HepG2 (cell line): Measurements from ENCODE around the gene RAB22A. TPM values are rescaled to one million over a fixed set of nuclear protein-coding genes. Genes with fewer than 3 reads are reported as not detected.

Source experiments
- AGO2 ChIP-seq: fragments of 200-400 bp; formaldehyde crosslinking; optimal IDR thresholded peaks from 2 replicates; pipeline ENCODE3; 2017; ENCODE audit warnings: mild to moderate bottlenecking, low read depth, low read length, moderate library complexity
- CAMTA2 ChIP-seq: sonication (generic); formaldehyde crosslinking; IDR thresholded peaks from 2 replicates; pipeline ENCODE4 v1.4.0; 2020; ENCODE audit warnings: mild to moderate bottlenecking, missing genetic modification reagents, borderline replicate concordance
- DNMT1 ChIP-seq: sonication (generic); formaldehyde crosslinking; IDR thresholded peaks from 2 replicates; pipeline ENCODE4 v1.5.1; 2020; ENCODE audit warnings: mild to moderate bottlenecking, missing genetic modification reagents
- FOSL1 ChIP-seq: sonication (generic); formaldehyde crosslinking; IDR thresholded peaks from 2 replicates; pipeline ENCODE4 v1.9.0; 2021; ENCODE audit warnings: missing genetic modification reagents, borderline replicate concordance
- GATAD1 ChIP-seq: IDR thresholded peaks from 2 replicates; pipeline ENCODE4 v1.6.1; 2016; ENCODE audit warnings: missing genetic modification reagents, missing compliant biosample characterization
- HOXA3 ChIP-seq: sonication (generic); formaldehyde crosslinking; IDR thresholded peaks from 2 replicates; pipeline ENCODE4 v1.5.0; 2020; ENCODE audit warnings: missing genetic modification reagents
- IRX3 ChIP-seq: sonication (generic); formaldehyde crosslinking; IDR thresholded peaks from 2 replicates; pipeline ENCODE4 v1.8.1; 2023; ENCODE audit warnings: mild to moderate bottlenecking, low read depth, missing genetic modification reagents, borderline replicate concordance
- KMT2A ChIP-seq: sonication (generic); formaldehyde crosslinking; IDR thresholded peaks from 2 replicates; pipeline ENCODE4 v1.4.0; 2020; ENCODE audit warnings: missing genetic modification reagents
- MXI1 ChIP-seq: IDR thresholded peaks from 3 replicates; pipeline ENCODE4 v1.6.1; 2012; ENCODE audit warnings: low read depth, low read length, inconsistent platforms, borderline replicate concordance
- SNAI1 ChIP-seq: sonication (generic); formaldehyde crosslinking; IDR thresholded peaks from 2 replicates; pipeline ENCODE4 v1.5.0; 2020; ENCODE audit warnings: mild to moderate bottlenecking, missing genetic modification reagents, borderline replicate concordance
- STAG1 ChIP-seq: sonication (generic); formaldehyde crosslinking; IDR thresholded peaks from 2 replicates; pipeline ENCODE4 v1.4.0; 2020; ENCODE audit warnings: missing genetic modification reagents
- STAT5B ChIP-seq: sonication (generic); formaldehyde crosslinking; IDR thresholded peaks from 2 replicates; pipeline ENCODE4 v1.4.0; 2020; ENCODE audit warnings: missing genetic modification reagents
- polyA plus RNA-seq, 8 experiments: library from polyadenylated mRNA; depleted of rRNA in 3 of 8; stranded (reverse) in 7 of 8; unstranded in 1 of 8; fragments of >200 nt; fragmentation: Illumina TruSeq in 4 of 8; extraction: Trizol in 4 of 8; gene quantifications; 2 replicates each; pipeline versions ENCODE4 v1.2.1 to v1.2.3, GENCODE V29; 2011 to 2016; ENCODE audit warnings: low read depth in 4 of 8, missing spikeins in 1 of 8, mixed read lengths in 1 of 8; ENCODE audit not compliant: insufficient read depth in 1 of 8
- total RNA-seq, 5 experiments: library from RNA; depleted of rRNA; stranded (reverse); fragments of >200 nt; fragmentation: Illumina TruSeq; extraction: Trizol; gene quantifications; 2 replicates each; pipeline ENCODE4 v1.2.3, GENCODE V29; 2016; ENCODE audit warnings: low read depth in 1 of 5
- TF ChIP-seq, protein P1 (sequence below): sonication (generic); formaldehyde crosslinking; IDR thresholded peaks from 2 replicates; pipeline ENCODE4 v1.4.0; 2020; ENCODE audit warnings: mild to moderate bottlenecking, missing genetic modification reagents
- TF ChIP-seq, protein P2 (sequence below): IDR thresholded peaks from 2 replicates; pipeline ENCODE4 v1.6.1; 2016; ENCODE audit warnings: low read depth, borderline replicate concordance
- TF ChIP-seq, protein P3 (sequence below): sonication (generic); formaldehyde crosslinking; conservative IDR thresholded peaks from 2 replicates; pipeline ENCODE4 v1.8.0; 2022; ENCODE audit warnings: low read depth, missing genetic modification reagents
- TF ChIP-seq, protein P4 (sequence below): conservative IDR thresholded peaks from 2 replicates; pipeline ENCODE4 v1.6.1; 2018; ENCODE audit warnings: missing genetic modification reagents
- TF ChIP-seq, protein P5 (sequence below): IDR thresholded peaks from 2 replicates; pipeline ENCODE4 v1.6.1; 2016; ENCODE audit warnings: mild to moderate bottlenecking

The RAB22A gene
- total and polyA plus RNA-seq, 2 of the 13 experiments (the other 11 are each of a cell fraction or from before 2014, with no cell fraction given), result 10.7 to 11.2 TPM

DNA sequence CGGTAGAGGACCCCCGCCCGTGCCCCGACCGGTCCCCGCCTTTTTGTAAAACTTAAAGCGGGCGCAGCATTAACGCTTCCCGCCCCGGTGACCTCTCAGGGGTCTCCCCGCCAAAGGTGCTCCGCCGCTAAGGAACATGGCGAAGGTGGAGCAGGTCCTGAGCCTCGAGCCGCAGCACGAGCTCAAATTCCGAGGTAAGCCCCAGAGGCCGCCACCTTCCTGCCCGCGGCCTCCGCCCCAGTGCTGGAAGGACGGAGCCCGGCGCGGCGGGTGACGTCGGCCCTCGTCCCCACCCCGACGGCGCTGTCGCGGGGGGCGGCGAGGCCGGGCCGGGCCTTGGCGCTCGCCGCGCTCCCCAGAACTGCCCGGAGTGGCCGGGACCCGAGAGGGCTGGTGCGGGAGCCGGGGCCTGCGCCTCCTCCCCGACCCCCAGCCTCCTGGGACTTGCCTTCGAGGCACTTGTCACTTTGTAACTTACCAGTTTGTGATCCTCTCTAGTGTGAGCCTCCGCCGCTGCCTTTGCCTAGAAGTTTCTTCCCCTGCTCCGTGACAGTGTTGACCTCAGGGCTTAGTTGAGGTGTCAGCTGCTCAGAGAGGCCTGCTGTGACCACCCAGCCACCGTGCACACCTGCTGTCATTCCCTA, 79.9 kb downstream of the RAB22A start (continued):
- TF ChIP-seq, protein P1, sequence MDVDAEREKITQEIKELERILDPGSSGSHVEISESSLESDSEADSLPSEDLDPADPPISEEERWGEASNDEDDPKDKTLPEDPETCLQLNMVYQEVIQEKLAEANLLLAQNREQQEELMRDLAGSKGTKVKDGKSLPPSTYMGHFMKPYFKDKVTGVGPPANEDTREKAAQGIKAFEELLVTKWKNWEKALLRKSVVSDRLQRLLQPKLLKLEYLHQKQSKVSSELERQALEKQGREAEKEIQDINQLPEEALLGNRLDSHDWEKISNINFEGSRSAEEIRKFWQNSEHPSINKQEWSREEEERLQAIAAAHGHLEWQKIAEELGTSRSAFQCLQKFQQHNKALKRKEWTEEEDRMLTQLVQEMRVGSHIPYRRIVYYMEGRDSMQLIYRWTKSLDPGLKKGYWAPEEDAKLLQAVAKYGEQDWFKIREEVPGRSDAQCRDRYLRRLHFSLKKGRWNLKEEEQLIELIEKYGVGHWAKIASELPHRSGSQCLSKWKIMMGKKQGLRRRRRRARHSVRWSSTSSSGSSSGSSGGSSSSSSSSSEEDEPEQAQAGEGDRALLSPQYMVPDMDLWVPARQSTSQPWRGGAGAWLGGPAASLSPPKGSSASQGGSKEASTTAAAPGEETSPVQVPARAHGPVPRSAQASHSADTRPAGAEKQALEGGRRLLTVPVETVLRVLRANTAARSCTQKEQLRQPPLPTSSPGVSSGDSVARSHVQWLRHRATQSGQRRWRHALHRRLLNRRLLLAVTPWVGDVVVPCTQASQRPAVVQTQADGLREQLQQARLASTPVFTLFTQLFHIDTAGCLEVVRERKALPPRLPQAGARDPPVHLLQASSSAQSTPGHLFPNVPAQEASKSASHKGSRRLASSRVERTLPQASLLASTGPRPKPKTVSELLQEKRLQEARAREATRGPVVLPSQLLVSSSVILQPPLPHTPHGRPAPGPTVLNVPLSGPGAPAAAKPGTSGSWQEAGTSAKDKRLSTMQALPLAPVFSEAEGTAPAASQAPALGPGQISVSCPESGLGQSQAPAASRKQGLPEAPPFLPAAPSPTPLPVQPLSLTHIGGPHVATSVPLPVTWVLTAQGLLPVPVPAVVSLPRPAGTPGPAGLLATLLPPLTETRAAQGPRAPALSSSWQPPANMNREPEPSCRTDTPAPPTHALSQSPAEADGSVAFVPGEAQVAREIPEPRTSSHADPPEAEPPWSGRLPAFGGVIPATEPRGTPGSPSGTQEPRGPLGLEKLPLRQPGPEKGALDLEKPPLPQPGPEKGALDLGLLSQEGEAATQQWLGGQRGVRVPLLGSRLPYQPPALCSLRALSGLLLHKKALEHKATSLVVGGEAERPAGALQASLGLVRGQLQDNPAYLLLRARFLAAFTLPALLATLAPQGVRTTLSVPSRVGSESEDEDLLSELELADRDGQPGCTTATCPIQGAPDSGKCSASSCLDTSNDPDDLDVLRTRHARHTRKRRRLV (CRISPR knock-in tag), result no peak
- TF ChIP-seq STAG1 (no peak), STAT5B (CRISPR knock-in tag) (no peak), KMT2A (CRISPR knock-in tag) (0 out of 2 replicates have a peak, but pooled peaks have one; percentile 2), DNMT1 (0 out of 2 replicates have a peak, but pooled peaks have one; percentile 11), CAMTA2 (no peak), IRX3 (CRISPR knock-in tag) (0 out of 2 replicates have a peak, but pooled peaks have one; percentile 2), MXI1 (0 out of 3 replicates have a peak, but pooled peaks have one; percentile 20), GATAD1 (peak; percentile 34; the same call in 1 of the 2 replicates), SNAI1 (CRISPR knock-in tag) (no peak), AGO2 (peak; percentile 95), FOSL1 (CRISPR knock-in tag) (peak; percentile 20; the same call in 1 of the 2 replicates), HOXA3 (CRISPR knock-in tag) (peak; percentile 65)
- TF ChIP-seq, protein P2, sequence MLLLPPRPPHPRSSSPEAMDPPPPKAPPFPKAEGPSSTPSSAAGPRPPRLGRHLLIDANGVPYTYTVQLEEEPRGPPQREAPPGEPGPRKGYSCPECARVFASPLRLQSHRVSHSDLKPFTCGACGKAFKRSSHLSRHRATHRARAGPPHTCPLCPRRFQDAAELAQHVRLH (CRISPR knock-in tag), result 0 out of 2 replicates have a peak, but pooled peaks have one; percentile 7
- TF ChIP-seq, protein P3, sequence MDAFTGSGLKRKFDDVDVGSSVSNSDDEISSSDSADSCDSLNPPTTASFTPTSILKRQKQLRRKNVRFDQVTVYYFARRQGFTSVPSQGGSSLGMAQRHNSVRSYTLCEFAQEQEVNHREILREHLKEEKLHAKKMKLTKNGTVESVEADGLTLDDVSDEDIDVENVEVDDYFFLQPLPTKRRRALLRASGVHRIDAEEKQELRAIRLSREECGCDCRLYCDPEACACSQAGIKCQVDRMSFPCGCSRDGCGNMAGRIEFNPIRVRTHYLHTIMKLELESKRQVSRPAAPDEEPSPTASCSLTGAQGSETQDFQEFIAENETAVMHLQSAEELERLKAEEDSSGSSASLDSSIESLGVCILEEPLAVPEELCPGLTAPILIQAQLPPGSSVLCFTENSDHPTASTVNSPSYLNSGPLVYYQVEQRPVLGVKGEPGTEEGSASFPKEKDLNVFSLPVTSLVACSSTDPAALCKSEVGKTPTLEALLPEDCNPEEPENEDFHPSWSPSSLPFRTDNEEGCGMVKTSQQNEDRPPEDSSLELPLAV (CRISPR knock-in tag), result no peak
- TF ChIP-seq, protein P4, sequence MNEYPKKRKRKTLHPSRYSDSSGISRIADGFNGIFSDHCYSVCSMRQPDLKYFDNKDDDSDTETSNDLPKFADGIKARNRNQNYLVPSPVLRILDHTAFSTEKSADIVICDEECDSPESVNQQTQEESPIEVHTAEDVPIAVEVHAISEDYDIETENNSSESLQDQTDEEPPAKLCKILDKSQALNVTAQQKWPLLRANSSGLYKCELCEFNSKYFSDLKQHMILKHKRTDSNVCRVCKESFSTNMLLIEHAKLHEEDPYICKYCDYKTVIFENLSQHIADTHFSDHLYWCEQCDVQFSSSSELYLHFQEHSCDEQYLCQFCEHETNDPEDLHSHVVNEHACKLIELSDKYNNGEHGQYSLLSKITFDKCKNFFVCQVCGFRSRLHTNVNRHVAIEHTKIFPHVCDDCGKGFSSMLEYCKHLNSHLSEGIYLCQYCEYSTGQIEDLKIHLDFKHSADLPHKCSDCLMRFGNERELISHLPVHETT, result no peak
- TF ChIP-seq, protein P5, sequence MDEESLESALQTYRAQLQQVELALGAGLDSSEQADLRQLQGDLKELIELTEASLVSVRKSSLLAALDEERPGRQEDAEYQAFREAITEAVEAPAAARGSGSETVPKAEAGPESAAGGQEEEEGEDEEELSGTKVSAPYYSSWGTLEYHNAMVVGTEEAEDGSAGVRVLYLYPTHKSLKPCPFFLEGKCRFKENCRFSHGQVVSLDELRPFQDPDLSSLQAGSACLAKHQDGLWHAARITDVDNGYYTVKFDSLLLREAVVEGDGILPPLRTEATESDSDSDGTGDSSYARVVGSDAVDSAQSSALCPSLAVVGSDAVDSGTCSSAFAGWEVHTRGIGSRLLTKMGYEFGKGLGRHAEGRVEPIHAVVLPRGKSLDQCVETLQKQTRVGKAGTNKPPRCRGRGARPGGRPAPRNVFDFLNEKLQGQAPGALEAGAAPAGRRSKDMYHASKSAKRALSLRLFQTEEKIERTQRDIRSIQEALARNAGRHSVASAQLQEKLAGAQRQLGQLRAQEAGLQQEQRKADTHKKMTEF (CRISPR knock-in tag), result 0 out of 2 replicates have a peak, but pooled peaks have one; percentile 5
